ENCODE data around the gene LEAP2. TPM values are rescaled to one million over a fixed set of nuclear protein-coding genes. Genes with fewer than 3 reads are reported as not detected.

LEAP2 gene
- total RNA-seq, 1 donor from 2014 or later = 0.21 TPM

- Histone ChIP-seq H3K9me3 (no peaks in the 10 kb centered on the region), H3K27me3 (no peaks in the 10 kb centered on the region), H3K4me1 (no peaks in the 10 kb centered on the region), H3K27ac (no peak overlapping the region), H3K4me3 (no peak overlapping the region), H3K36me3 (no peaks in the 10 kb centered on the region)
- no peak for TF ChIP-seq CTCF (IDR thresholded peaks at IDR 0.05)
- intact Hi-C loops (cut with DNase I) = no loop called here
- DNase-seq (ENCODE audit: low spot score in 2 of 2) = peak in 1 of 2 donors; percentile 16
Measured at GRCh38 chr5:132838516-132839282, 34.8 kb upstream of the LEAP2 start.

GRCh38 chr5:132839426-132840301, 33.8 kb upstream of the LEAP2 start:
- no peaks in the 10 kb centered on the region for H3K27me3 ChIP-seq
- H3K27ac ChIP-seq = no peak overlapping the region
- intact Hi-C loops (cut with DNase I) = no loop called here
- peak in 1 of 2 donors; percentile 3 for DNase-seq (ENCODE audit: low spot score in 2 of 2)
- no peak for TF ChIP-seq CTCF (IDR thresholded peaks at IDR 0.05)
- H3K4me1 ChIP-seq = no peaks in the 10 kb centered on the region
- no peak overlapping the region for H3K4me3 ChIP-seq
- H3K9me3 ChIP-seq = no peaks in the 10 kb centered on the region
- no peaks in the 10 kb centered on the region for H3K36me3 ChIP-seq

- H3K4me1 ChIP-seq = no peaks in the 10 kb centered on the region
- H3K27me3 ChIP-seq = no peaks in the 10 kb centered on the region
- no peak overlapping the region for H3K27ac ChIP-seq
- no peaks in the 10 kb centered on the region for H3K9me3 ChIP-seq
- no peak for TF ChIP-seq CTCF (IDR thresholded peaks at IDR 0.05)
- H3K36me3 ChIP-seq = no peaks in the 10 kb centered on the region
- DNase-seq (ENCODE audit: low spot score in 2 of 2) = no peak
- intact Hi-C loops (cut with DNase I) = no loop called here
- no peak overlapping the region for H3K4me3 ChIP-seq
Measured at GRCh38 chr5:132840313-132840712, 33.2 kb upstream of the LEAP2 start.

GRCh38 chr5:132840896-132841295, 32.6 kb upstream of the LEAP2 start:
- Histone ChIP-seq H3K27ac (no peak overlapping the region), H3K4me3 (no peak overlapping the region), H3K9me3 (no peaks in the 10 kb centered on the region), H3K4me1 (no peaks in the 10 kb centered on the region), H3K36me3 (no peaks in the 10 kb centered on the region), H3K27me3 (no peaks in the 10 kb centered on the region)
- intact Hi-C loops (cut with DNase I) = no loop called here
- no peak for TF ChIP-seq CTCF (IDR thresholded peaks at IDR 0.05)
- DNase-seq (ENCODE audit: low spot score in 2 of 2) = no peak

GRCh38 chr5:132841305-132841704, 32.2 kb upstream of the LEAP2 start:
- intact Hi-C loops (cut with DNase I) = no loop called here
- Histone ChIP-seq H3K27me3 (no peaks in the 10 kb centered on the region), H3K4me1 (no peaks in the 10 kb centered on the region), H3K36me3 (no peaks in the 10 kb centered on the region), H3K27ac (no peak overlapping the region), H3K4me3 (no peak overlapping the region), H3K9me3 (no peaks in the 10 kb centered on the region)
- no peak for TF ChIP-seq CTCF (IDR thresholded peaks at IDR 0.05)
- DNase-seq (ENCODE audit: low spot score in 2 of 2) = no peak
